ACC112 (cell line): ENCODE data around the gene RAI1.

Experiments
- H2AFZ ChIP-seq: fragments of 200-600 bp; sonication (generic); one replicate; pipeline ENCODE4 v1.6.0; 2017; ENCODE audit warnings: antibody characterized with exemption, low read length; ENCODE audit not compliant: unreplicated experiment
- H3K27ac ChIP-seq: fragments of 200-600 bp; sonication (generic); 2 replicates; pipeline ENCODE4 v1.5.1; 2014; ENCODE audit warnings: low read depth, mild to moderate bottlenecking, antibody characterized with exemption, low read length, moderate library complexity
- H3K27me3 ChIP-seq: fragments of 200-600 bp; sonication (generic); 2 replicates; pipeline ENCODE4 v1.6.1; 2014; ENCODE audit warnings: mild to moderate bottlenecking, antibody characterized with exemption, low read length, moderate library complexity, mixed read lengths; ENCODE audit not compliant: insufficient read depth
- H3K36me3 ChIP-seq: fragments of 200-600 bp; sonication (generic); 2 replicates; pipeline ENCODE4 v1.6.1; 2016; ENCODE audit warnings: mild to moderate bottlenecking, antibody characterized with exemption, low read length, moderate library complexity, mixed read lengths; ENCODE audit not compliant: insufficient read depth
- H3K4me1 ChIP-seq: fragments of 200-600 bp; sonication (generic); one replicate; pipeline ENCODE4 v1.6.1; 2016; ENCODE audit warnings: low read length, mixed read lengths; ENCODE audit not compliant: insufficient read depth, unreplicated experiment, control insufficient read depth
- H3K4me3 ChIP-seq: fragments of 200-600 bp; sonication (generic); 2 replicates; pipeline ENCODE4 v1.5.1; 2014; ENCODE audit warnings: mild to moderate bottlenecking, low read depth, low read length
- H3K79me2 ChIP-seq: fragments of 200-600 bp; sonication (generic); one replicate; pipeline ENCODE4 v1.6.0; 2016; ENCODE audit warnings: low read length; ENCODE audit not compliant: control insufficient read depth, unreplicated experiment, insufficient read depth

RAI1 gene

GRCh38 chr17:17772231-17772630 is 91.0 kb downstream of the RAI1 start:
- H3K27me3 ChIP-seq = no peaks in the 10 kb centered on the region
- no peak overlapping the region for H2AFZ ChIP-seq
- H3K27ac ChIP-seq = no peak overlapping the region
- H3K4me3 ChIP-seq = no peak overlapping the region
- peaks cover 11% of the 10 kb centered on the region for H3K4me1 ChIP-seq
- no peaks in the 10 kb centered on the region for H3K36me3 ChIP-seq
- peaks cover 6% of the 10 kb centered on the region for H3K79me2 ChIP-seq

GRCh38 chr17:17774009-17774881 is 93.0 kb downstream of the RAI1 start:
- Histone ChIP-seq H3K4me1 (peaks cover 11% of the 10 kb centered on the region), H3K4me3 (no peak overlapping the region), H3K79me2 (peaks cover 2% of the 10 kb centered on the region), H3K27ac (peak overlapping the region; percentile 47; the same call in 1 of the 2 replicates), H3K27me3 (no peaks in the 10 kb centered on the region), H3K36me3 (no peaks in the 10 kb centered on the region), H2AFZ (no peak overlapping the region)

GRCh38 chr17:17776889-17777288 is 95.6 kb downstream of the RAI1 start:
- Histone ChIP-seq H3K4me1 (peaks cover 19% of the 10 kb centered on the region), H3K4me3 (no peak overlapping the region), H3K79me2 (peaks cover 2% of the 10 kb centered on the region), H3K36me3 (no peaks in the 10 kb centered on the region), H2AFZ (no peak overlapping the region), H3K27me3 (no peaks in the 10 kb centered on the region), H3K27ac (no peak overlapping the region)

GRCh38 chr17:17778308-17779014 is 97.2 kb downstream of the RAI1 start:
- Histone ChIP-seq H3K4me1 (peaks cover 19% of the 10 kb centered on the region), H3K79me2 (no peaks in the 10 kb centered on the region), H3K27ac (no peak overlapping the region)

GRCh38 chr17:17779015-17779611 is 97.9 kb downstream of the RAI1 start:
- Histone ChIP-seq H3K27me3 (no peaks in the 10 kb centered on the region), H3K4me1 (peaks cover 17% of the 10 kb centered on the region), H2AFZ (no peak overlapping the region), H3K36me3 (no peaks in the 10 kb centered on the region), H3K4me3 (no peak overlapping the region), H3K79me2 (no peaks in the 10 kb centered on the region), H3K27ac (no peak overlapping the region)

More at GRCh38 chr17:17778308-17779014, 97.2 kb downstream of the RAI1 start:
- H3K36me3 ChIP-seq = no peaks in the 10 kb centered on the region
- H2AFZ ChIP-seq = no peak overlapping the region
- no peaks in the 10 kb centered on the region for H3K27me3 ChIP-seq
- no peak overlapping the region for H3K4me3 ChIP-seq

GRCh38 chr17:17780922-17781590 is 99.8 kb downstream of the RAI1 start:
- no peak overlapping the region for H2AFZ ChIP-seq
- H3K4me1 ChIP-seq = peaks cover 12% of the 10 kb centered on the region
- H3K27ac ChIP-seq = no peak overlapping the region
- no peak overlapping the region; the same call in 1 of the 2 replicates for H3K4me3 ChIP-seq
- H3K36me3 ChIP-seq = no peaks in the 10 kb centered on the region
- no peaks in the 10 kb centered on the region for H3K27me3 ChIP-seq
- no peaks in the 10 kb centered on the region for H3K79me2 ChIP-seq

- Histone ChIP-seq H3K27me3 (no peaks in the 10 kb centered on the region), H3K36me3 (no peaks in the 10 kb centered on the region), H3K27ac (no peak overlapping the region), H2AFZ (no peak overlapping the region), H3K4me1 (peaks cover 12% of the 10 kb centered on the region), H3K4me3 (peak overlapping the region; percentile 77), H3K79me2 (no peaks in the 10 kb centered on the region)
These were observed 100.6 kb downstream of the RAI1 start for GRCh38 chr17:17781591-17782496.

- Histone ChIP-seq H3K27ac (no peak overlapping the region), H3K4me3 (peak overlapping the region; percentile 77), H3K79me2 (no peaks in the 10 kb centered on the region), H3K36me3 (no peaks in the 10 kb centered on the region), H3K4me1 (peaks cover 12% of the 10 kb centered on the region), H3K27me3 (no peaks in the 10 kb centered on the region), H2AFZ (no peak overlapping the region)
These were observed 101.4 kb downstream of the RAI1 start for GRCh38 chr17:17782523-17783115.

GRCh38 chr17:17783116-17783824 is 102.0 kb downstream of the RAI1 start:
- Histone ChIP-seq H3K36me3 (no peaks in the 10 kb centered on the region), H3K27ac (no peak overlapping the region), H3K79me2 (no peaks in the 10 kb centered on the region), H3K4me1 (peaks cover 12% of the 10 kb centered on the region), H3K4me3 (peak overlapping the region; percentile 77), H3K27me3 (no peaks in the 10 kb centered on the region), H2AFZ (no peak overlapping the region)
